ENCODE results near the gene THAP10.
A peak's percentile ranks its signal among the peaks of the same experiment; 100 is the strongest.

THAP10 gene

DNA sequence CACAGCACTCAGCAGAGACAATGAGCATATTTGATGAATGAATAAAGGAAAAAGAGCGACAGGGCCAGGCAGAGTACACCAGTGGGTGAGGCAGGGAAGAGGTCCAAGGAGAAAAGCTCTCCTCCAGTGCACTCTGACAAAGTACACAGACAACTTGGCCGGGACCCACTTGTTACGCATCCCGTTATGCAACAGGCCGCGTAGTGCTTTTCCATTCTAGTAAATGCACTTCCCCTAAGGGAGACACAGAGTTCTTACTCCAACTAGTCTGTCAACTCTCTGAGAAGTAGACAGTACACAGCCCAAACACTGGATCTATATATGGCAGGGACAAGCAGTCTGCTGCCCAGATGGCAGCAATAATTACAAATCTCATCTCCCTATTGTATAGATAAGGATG, 56.8 kb downstream of the THAP10 start:
- no peak for DNase-seq (ENCODE audit: low read depth)
- no peak for TF ChIP-seq CTCF (IDR thresholded peaks at IDR 0.05; ENCODE audit: insufficient read depth, low read depth, low read length, missing control alignments)
- H3K4me3 ChIP-seq (ENCODE audit: low read length), result no peak overlapping the region

DNA sequence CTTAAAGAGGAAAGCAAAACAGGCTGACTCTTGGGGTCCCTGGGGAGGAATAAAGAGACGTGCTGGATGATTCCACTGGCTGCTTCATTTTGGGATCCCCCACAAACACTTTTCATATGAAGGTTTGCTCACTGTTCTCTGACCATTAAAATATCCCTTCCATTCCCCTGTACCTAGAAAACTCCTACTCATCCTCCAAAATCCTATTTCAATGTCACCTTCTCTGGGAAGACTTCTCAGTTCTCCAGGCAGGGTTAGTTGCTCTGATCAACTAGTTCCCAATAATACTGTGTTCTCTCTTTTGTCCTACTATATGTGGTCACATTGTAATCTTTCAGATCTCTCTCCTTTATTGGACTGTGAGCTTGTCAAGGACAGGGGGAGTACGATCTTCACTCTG, 57.2 kb downstream of the THAP10 start:
- DNase-seq (ENCODE audit: low read depth), result no peak
- no peak for TF ChIP-seq CTCF (IDR thresholded peaks at IDR 0.05; ENCODE audit: insufficient read depth, low read depth, low read length, missing control alignments)
- H3K4me3 ChIP-seq (ENCODE audit: low read length), result no peak overlapping the region

DNA sequence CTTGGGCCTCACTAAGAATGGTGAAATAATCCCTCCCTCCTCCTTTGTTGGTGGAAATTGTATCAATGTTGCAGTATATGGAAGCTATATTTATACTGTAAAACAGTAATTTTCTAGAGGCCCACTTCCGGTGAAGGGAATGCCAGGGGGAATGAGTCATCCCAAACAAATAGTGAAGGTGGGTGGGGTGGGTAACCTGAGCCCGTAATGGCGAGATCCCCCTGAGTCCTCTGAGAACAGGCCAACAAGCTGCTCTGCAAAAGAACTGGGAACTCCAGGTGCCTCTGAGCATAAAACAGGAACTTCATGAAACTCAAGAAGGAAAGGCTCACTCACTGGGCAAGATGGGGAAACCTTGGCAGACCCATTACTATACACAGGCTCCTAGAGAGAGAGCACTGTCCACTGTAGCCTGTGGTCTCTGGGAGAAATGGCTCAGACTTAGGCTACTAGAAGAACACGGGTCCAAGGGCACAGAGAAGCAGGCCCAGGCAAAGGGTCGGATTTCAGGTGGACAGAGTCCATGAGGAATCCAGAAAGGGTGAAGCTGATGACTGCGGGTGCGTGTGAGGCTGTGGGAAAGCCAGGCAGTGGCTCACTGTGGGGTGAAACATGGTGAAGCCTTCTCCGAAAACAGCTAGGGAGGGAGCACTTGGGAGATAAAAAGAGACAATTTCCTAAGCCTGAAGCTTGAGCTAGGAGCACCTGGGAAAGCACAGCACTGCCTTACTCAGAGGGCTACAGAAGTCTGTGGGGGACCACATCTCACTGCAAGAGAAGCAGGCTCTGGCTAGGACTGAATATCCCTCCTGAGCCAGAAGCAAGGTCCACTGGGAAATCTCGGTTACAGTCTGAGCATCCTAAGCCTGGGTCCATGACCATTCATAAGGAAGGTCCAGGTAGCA, 58.1 kb downstream of the THAP10 start:
- peak; percentile 63 for DNase-seq (ENCODE audit: low read depth)

GRCh38 chr15:70833422-70833821, 58.8 kb downstream of the THAP10 start:
- no peak for DNase-seq (ENCODE audit: low read depth)
- no peak for TF ChIP-seq CTCF (IDR thresholded peaks at IDR 0.05; ENCODE audit: insufficient read depth, low read depth, low read length, missing control alignments)
- no peak overlapping the region for H3K4me3 ChIP-seq (ENCODE audit: low read length)

More for the DNA sequence above, 58.1 kb downstream of the THAP10 start:
- no peak for TF ChIP-seq CTCF (IDR thresholded peaks at IDR 0.05; ENCODE audit: insufficient read depth, low read depth, low read length, missing control alignments)
- no peak overlapping the region for H3K4me3 ChIP-seq (ENCODE audit: low read length)

GRCh38 chr15:70832176-70832575, 60.1 kb downstream of the THAP10 start:
- no peak for TF ChIP-seq CTCF (IDR thresholded peaks at IDR 0.05; ENCODE audit: insufficient read depth, low read depth, low read length, missing control alignments)
- DNase-seq (ENCODE audit: low read depth), result no peak
- H3K4me3 ChIP-seq (ENCODE audit: low read length), result no peak overlapping the region
